Cardiac fibroblast (primary cell): ENCODE measurements around the gene C17orf114.

Experiments used
- DNase-seq, 2 donors: peaks; one replicate each; pipeline versions ENCODE4 v3.0.0 to v3.0.0-alpha.2; 2010; ENCODE audit warnings: low read depth in 2 of 2
- H3K4me3 ChIP-seq, 2 donors: replicated peaks in 1 of 2; 1 replicate in 1 of 2; 2 replicates in 1 of 2; pipeline ENCODE4 v1.5.1; 2011; ENCODE audit warnings: low read depth in 2 of 2, low read length in 2 of 2, mild to moderate bottlenecking in 2 of 2, moderate library complexity in 1 of 2
- TF ChIP-seq, protein P1 (sequence below): IDR thresholded peaks from one replicate; pipeline ENCODE4 v1.5.1; 2011; ENCODE audit warnings: low read depth, mild to moderate bottlenecking, low read length, inconsistent platforms

The C17orf114 gene

DNA sequence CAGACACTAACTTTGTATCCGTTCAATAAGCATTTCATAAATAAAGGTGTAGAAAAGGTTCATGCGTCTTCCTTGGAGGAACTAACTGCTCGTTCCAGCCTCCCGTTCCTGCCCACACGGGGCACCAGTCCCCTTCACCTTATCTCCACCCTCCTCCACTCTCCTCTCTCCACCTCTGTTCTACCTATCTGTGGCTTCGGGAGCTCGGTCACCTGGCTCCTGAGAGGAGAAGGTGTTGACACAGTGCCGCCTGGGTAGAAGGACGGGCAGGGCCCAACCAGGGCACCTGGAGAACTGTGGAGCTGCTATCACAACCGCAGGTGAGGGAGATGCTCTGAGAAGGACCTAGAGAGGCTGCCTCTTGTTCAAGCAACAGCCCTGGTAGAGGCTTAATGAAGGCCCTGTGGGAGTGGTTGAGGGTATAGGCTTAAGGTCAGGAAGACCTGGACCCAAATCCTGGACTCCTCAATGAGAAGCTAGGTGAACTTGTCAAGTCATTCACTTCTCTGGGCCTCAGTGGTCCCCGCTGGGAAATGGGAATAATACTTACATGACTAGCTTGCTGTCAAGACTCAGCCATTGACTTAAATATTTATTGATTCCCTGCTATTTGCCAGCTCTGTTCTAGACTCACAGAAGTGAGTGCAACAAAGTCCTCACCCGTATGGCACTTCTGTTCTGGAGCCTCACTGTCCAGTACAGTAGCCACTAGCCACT lies 21.4 kb upstream of the C17orf114 start:
- TF ChIP-seq, protein P1, sequence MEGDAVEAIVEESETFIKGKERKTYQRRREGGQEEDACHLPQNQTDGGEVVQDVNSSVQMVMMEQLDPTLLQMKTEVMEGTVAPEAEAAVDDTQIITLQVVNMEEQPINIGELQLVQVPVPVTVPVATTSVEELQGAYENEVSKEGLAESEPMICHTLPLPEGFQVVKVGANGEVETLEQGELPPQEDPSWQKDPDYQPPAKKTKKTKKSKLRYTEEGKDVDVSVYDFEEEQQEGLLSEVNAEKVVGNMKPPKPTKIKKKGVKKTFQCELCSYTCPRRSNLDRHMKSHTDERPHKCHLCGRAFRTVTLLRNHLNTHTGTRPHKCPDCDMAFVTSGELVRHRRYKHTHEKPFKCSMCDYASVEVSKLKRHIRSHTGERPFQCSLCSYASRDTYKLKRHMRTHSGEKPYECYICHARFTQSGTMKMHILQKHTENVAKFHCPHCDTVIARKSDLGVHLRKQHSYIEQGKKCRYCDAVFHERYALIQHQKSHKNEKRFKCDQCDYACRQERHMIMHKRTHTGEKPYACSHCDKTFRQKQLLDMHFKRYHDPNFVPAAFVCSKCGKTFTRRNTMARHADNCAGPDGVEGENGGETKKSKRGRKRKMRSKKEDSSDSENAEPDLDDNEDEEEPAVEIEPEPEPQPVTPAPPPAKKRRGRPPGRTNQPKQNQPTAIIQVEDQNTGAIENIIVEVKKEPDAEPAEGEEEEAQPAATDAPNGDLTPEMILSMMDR = no peak
- no peak overlapping the region for H3K4me3 ChIP-seq
- no peak for DNase-seq

DNA sequence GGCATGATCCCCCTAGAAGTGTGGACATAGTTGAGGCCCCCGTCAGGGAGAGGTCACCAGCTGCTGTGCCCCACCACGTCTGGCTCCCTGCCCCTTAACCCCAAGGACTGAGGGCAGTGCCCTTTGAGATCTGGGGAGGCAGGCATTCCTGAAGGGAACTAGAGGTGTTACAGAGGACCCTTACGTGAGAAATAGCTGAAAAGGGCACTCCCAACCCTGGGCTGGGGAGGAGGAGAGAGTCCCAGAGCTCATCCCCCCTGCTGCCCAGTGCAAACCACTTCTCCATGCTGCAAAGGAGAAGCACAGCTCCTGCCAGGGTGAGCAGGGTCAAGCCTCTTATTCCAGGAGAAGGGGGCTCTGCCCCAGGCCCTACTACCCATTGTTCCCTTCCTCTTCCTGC lies 20.7 kb upstream of the C17orf114 start:
- TF ChIP-seq, protein P1 = no peak
- no peak overlapping the region for H3K4me3 ChIP-seq
- no peak for DNase-seq

DNA sequence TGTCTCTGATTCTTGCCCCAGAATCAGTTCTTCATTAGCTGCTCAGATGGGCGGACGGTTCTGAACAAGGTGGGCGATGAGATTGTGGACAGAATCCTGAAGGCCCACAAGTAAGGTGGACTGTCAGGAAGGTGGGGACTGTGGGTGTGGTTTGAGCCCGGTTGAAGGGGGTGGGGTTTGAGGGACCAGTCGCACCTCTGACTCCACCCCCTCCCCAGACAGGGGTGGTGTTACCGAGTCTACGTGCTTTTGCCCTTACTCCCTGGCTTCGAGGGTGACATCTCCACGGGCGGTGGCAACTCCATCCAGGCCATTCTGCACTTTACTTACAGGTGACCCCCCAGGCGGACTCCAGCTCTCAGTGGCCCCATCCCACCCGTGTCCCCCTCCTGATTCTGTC lies 16.1 kb upstream of the C17orf114 start:
- no peak for DNase-seq
- no peak overlapping the region for H3K4me3 ChIP-seq
- TF ChIP-seq, protein P1 = no peak

DNA sequence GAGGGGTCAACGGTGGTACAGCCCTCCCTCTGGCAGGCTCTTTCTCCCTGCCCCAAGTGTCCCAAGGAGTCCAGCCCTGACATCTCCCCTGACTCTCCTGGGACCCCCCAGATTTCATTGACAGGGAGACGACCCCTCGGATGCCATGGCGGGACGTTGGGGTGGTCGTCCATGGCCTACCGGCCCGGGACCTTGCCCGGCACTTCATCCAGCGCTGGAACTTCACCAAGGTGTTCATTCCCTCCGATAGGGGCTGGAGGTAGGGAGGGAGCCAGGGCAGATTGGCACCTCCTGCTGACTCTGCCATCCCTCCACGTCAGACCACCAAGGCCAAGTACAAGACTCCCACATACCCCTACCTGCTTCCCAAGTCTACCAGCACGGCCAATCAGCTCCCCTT lies 14.7 kb upstream of the C17orf114 start:
- H3K4me3 ChIP-seq = no peak overlapping the region
- DNase-seq = no peak
- TF ChIP-seq, protein P1 = no peak

DNA sequence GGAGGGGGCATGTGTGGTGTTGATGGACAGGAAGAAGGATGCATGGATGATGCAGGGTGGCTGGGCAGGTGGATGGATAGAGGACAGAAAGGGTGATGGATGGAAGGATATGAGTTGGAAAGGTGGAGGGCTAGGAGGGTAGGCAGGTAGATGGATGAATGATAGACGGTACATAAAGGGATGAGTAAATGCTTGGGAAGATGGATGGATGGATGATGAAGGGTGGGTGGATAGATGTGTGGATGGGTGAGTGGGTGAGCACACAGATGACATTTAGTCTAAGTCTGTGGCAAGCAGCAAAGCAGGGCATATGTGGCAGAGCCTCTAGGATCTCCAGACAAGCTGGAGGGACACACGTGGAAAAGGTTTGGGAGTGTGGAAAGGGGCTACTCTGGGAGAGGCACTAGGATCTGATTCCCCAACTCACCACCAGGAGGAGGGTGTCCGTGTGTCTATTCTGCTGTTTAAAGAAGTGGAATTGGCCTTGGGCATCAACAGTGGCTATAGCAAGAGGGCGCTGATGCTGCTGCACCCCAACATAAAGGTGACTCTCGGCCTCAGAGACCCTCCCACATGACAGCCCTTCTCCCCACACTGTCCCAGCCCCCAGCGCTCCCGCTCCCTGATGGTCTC lies 13.0 kb upstream of the C17orf114 start:
- no peak for DNase-seq
- TF ChIP-seq, protein P1 = peak; percentile 19
- H3K4me3 ChIP-seq = no peak overlapping the region

DNA sequence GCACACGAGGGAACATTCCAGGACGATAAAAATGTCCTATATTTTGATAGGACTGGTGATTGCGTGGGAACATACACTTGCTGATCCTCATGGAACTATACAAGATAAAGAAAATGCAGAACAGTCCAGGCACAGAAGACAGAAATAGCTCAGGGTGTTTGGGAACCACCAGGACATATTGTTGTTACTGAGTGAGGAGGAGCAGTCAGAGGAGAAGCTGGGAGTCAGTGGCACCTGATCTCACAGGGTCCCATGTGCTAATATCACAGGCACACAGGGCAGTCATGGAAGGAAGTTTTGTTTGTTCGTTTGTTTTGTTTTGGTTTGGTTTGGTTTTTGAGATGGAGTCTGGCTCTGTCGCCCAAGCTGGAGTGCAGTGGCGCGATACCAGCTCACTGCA lies 10.6 kb upstream of the C17orf114 start:
- DNase-seq = no peak
- H3K4me3 ChIP-seq = no peak overlapping the region
- TF ChIP-seq, protein P1 = no peak
